Thyroid gland (tissue), 4 donors: Measurements from ENCODE around the gene TMEM131. TPM values are rescaled to one million over a fixed set of nuclear protein-coding genes. Genes with fewer than 3 reads are reported as not detected.

Experiments used
- DNase-seq, 2 donors: peaks; one replicate each; pipeline ENCODE4 v3.0.0-alpha.2; 2019
- H3K27ac ChIP-seq, 3 donors: fragments of 200-600 bp; sonication (generic); 1 replicate in 2 of 3; 2 replicates in 1 of 3; pipeline ENCODE4 v1.5.1; 2016 to 2019; ENCODE audit warnings: mild to moderate bottlenecking in 1 of 3, moderate library complexity in 1 of 3
- H3K27me3 ChIP-seq: fragments of 200-600 bp; sonication (generic); one replicate; pipeline ENCODE4 v1.5.1; 2019
- H3K36me3 ChIP-seq, 2 donors: fragments of 200-600 bp; sonication (generic); one replicate each; pipeline ENCODE4 v1.5.1; 2016 to 2019
- H3K4me1 ChIP-seq, 2 donors: fragments of 200-600 bp; sonication (generic); one replicate each; pipeline ENCODE4 v1.5.1; 2017 to 2019
- H3K4me3 ChIP-seq, 3 donors: fragments of 200-600 bp; sonication (generic); replicated peaks in 1 of 3; 1 replicate in 2 of 3; 2 replicates in 1 of 3; pipeline ENCODE4 v1.5.1; 2016; ENCODE audit warnings: mild to moderate bottlenecking in 1 of 3
- H3K9me3 ChIP-seq: fragments of 200-600 bp; sonication (generic); one replicate; pipeline ENCODE4 v1.5.1; 2017
- POLR2A ChIP-seq, 2 donors: fragments of 450-650 bp; IDR thresholded peaks; one replicate each; pipeline ENCODE4 v1.6.1; 2017; ENCODE audit warnings: antibody characterized with exemption in 2 of 2, mild to moderate bottlenecking in 2 of 2, moderate library complexity in 1 of 2
- WGBS, 2 donors: methylation state at CpG; one replicate each; pipeline ENCODE4 v1.1.5; 2017; 5-methylcytosine and 5-hydroxymethylcytosine counted together
- intact Hi-C: fragments of 100-400 bp; cut with DNase I; formaldehyde crosslinking; loops from one replicate; pipeline ENCODE4 v1.15.1; 2023
- total RNA-seq, 4 donors: library from RNA; depleted of rRNA; stranded (reverse); fragments of >200 nt; gene quantifications; one replicate each; pipeline ENCODE4 v1.2.3, GENCODE V29; 2016
- TF ChIP-seq, protein P1 (sequence below), 6 experiments: fragments of 200-600 bp in 3 of 6; fragments of 450-650 bp in 3 of 6; sonication (generic) in 3 of 6; IDR thresholded peaks; one replicate each; pipeline ENCODE4 v1.5.1; 2016 to 2019; ENCODE audit warnings: antibody characterized with exemption in 6 of 6, mild to moderate bottlenecking in 2 of 6, inconsistent platforms in 1 of 6, moderate library complexity in 1 of 6

The TMEM131 gene
- total RNA-seq, 4 donors from 2014 or later, result 28.6 to 47.0 (median 35.2) TPM

DNA sequence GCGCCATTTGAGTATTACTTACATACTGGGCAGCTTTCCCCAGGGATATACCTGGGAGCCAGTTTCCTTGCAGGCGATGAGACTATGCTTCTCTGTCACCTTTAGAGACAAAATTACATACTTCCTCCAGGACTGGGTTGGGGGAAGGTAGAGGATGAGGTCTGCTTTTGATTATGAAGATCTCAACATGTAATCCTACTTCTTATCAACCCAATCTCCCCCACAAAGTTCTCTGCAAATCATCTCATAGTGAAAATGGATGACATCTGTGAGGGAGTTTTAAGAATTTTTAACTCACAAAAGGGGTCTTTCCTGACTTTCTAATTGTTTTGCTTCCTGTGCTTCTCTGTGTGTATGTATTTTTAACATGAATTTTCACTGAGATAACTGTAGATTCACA lies 81.9 kb downstream of the TMEM131 start:
- TF ChIP-seq POLR2A (IDR thresholded peaks at IDR 0.05), result no peak
- TF ChIP-seq, protein P1, sequence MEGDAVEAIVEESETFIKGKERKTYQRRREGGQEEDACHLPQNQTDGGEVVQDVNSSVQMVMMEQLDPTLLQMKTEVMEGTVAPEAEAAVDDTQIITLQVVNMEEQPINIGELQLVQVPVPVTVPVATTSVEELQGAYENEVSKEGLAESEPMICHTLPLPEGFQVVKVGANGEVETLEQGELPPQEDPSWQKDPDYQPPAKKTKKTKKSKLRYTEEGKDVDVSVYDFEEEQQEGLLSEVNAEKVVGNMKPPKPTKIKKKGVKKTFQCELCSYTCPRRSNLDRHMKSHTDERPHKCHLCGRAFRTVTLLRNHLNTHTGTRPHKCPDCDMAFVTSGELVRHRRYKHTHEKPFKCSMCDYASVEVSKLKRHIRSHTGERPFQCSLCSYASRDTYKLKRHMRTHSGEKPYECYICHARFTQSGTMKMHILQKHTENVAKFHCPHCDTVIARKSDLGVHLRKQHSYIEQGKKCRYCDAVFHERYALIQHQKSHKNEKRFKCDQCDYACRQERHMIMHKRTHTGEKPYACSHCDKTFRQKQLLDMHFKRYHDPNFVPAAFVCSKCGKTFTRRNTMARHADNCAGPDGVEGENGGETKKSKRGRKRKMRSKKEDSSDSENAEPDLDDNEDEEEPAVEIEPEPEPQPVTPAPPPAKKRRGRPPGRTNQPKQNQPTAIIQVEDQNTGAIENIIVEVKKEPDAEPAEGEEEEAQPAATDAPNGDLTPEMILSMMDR (IDR thresholded peaks at IDR 0.05), result no peak
- intact Hi-C loops, result no loop called here
- Histone ChIP-seq H3K9me3 (no peaks in the 10 kb centered on the region), H3K4me3 (no peak overlapping the region), H3K27ac (no peak overlapping the region), H3K4me1 (no peaks in the 10 kb centered on the region), H3K27me3 (no peaks in the 10 kb centered on the region), H3K36me3 (no peaks in the 10 kb centered on the region)
- 92 to 94% methylated on average over 2 of the region's 2 CpGs for WGBS, 2 donors
- DNase-seq, result no peak

DNA sequence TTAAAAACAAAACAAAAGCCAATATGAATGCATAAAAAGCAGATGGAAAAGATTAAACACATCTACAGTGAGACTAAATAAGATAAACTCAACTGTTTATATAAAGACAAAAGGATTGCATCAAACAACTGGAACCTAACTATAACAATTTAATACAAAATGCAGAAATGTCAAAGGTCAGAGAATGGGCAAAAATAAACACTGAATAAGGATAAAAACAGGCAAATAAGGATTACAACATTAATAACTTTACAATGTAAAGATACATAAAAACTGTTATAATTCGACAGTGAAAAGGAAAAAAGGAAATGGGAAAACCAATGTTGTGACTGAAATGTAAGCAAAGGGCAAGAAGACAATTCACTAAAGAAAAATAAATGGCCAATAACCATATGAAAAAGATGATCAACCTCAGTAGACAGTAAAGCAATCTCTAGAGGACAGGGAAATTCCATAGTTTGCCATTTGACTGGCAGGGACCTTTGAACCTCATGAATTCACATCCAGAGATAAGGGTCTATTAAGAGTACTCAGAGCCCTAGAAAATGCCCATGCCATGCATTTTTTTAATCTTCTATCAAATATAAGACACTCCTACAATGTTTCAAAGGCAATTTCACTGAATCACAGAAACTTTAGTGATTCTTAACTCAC lies 83.7 kb downstream of the TMEM131 start:
- DNase-seq, result no peak
- Histone ChIP-seq H3K27ac (no peak overlapping the region), H3K27me3 (no peaks in the 10 kb centered on the region), H3K4me1 (no peaks in the 10 kb centered on the region), H3K9me3 (no peaks in the 10 kb centered on the region), H3K4me3 (no peak overlapping the region), H3K36me3 (no peaks in the 10 kb centered on the region)
- 85 to 86% methylated on average over 1 of the region's 1 CpG for WGBS, 2 donors
- TF ChIP-seq, protein P1 (IDR thresholded peaks at IDR 0.05), result no peak
- TF ChIP-seq POLR2A (IDR thresholded peaks at IDR 0.05), result no peak
- intact Hi-C loops, result no loop called here

DNA sequence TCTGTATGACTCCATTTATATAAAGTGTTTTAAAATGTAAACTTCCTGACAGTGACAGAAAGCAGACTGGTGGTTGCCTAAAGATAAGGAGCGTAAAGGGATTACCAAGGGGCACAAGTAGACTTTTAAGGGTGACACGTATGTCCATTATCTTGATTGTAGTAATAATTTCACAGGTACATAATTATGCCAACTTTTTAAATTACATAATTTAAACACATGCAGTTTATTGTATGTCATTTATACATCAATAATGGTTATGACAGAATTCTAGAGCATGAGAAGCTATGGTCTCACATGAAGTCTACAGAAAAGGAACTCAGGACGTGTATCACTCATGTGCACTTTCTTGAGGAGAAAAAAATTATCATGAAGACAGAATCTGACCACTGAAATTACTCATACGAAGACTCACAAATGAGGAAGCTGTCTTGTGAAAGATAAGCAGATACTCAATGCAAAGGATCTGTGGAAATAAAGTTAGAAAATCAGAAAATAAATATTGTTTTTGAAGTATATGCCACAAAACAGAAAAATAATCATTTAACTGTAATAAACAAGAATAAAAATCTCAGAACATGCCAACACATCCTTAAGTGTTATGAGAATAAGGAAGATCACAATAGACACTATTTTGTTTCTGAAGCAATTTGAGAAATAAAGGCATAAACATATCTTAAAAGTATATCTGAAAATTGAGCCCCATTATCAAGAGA lies 84.4 kb downstream of the TMEM131 start:
- TF ChIP-seq, protein P1 (IDR thresholded peaks at IDR 0.05), result no peak
- no peak for TF ChIP-seq POLR2A (IDR thresholded peaks at IDR 0.05)
- DNase-seq, result no peak
- Histone ChIP-seq H3K27me3 (no peaks in the 10 kb centered on the region), H3K4me3 (no peak overlapping the region), H3K27ac (no peak overlapping the region), H3K4me1 (no peaks in the 10 kb centered on the region), H3K9me3 (no peaks in the 10 kb centered on the region), H3K36me3 (no peaks in the 10 kb centered on the region)
- intact Hi-C loops, result no loop called here
- WGBS, 2 donors, result 92 to 93% methylated on average over 4 of the region's 4 CpGs

DNA sequence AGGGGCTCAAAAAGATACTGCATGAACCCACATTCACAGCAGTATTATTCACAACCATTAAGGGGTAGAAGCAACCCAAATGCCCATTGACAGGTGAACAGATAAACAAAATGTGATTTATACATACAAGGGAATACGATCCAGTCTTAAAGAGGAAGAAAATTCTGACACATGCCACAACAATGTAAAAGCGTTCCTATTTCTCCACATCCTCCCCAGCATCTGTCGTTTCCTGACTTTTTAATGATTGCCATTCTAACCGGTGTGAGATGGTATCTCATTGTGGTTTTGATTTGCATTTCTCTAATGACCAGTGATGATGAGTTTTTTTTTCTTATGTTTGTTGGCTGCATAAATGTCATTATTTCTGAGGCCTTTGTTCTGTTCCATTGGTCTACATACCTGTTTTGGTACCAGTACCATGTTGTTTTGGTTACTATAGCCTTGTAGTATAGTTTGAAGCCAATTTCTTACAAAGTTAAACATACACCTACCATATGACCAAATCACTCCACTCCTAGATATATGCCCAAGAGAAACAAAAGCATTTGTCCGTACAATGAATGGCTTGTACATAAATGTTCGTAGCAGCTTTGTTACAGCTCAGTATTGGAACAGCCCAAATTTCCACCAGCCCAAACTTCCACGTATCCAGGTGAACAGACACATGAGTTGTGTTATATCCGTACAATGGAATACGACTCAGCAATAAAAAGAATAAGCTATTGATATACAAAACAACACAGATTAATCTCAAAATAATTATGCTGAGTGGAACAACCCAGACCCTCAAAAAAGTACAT lies 85.1 kb downstream of the TMEM131 start:
- no peak for DNase-seq
- H3K36me3 ChIP-seq, result no peaks in the 10 kb centered on the region
- H3K9me3 ChIP-seq, result no peaks in the 10 kb centered on the region
- no peak overlapping the region for H3K27ac ChIP-seq
- no peak overlapping the region for H3K4me3 ChIP-seq
- 92 to 97% methylated on average over 9 of the region's 9 CpGs for WGBS, 2 donors
- H3K4me1 ChIP-seq, result no peaks in the 10 kb centered on the region
- TF ChIP-seq, protein P1 (IDR thresholded peaks at IDR 0.05), result no peak
- TF ChIP-seq POLR2A (IDR thresholded peaks at IDR 0.05), result no peak
- intact Hi-C loops, result no loop called here
- H3K27me3 ChIP-seq, result no peaks in the 10 kb centered on the region
